ENCODE measurements around the gene TUBG1. TPM values are rescaled to one million over a fixed set of nuclear protein-coding genes. Genes with fewer than 3 reads are reported as not detected.
A peak's percentile ranks its signal among the peaks of the same experiment; 100 is the strongest.

TUBG1 gene
- total and polyA plus RNA-seq, 2 of the 4 experiments (the other 2 are of a cell fraction): 38.9 to 94.5 TPM

DNA sequence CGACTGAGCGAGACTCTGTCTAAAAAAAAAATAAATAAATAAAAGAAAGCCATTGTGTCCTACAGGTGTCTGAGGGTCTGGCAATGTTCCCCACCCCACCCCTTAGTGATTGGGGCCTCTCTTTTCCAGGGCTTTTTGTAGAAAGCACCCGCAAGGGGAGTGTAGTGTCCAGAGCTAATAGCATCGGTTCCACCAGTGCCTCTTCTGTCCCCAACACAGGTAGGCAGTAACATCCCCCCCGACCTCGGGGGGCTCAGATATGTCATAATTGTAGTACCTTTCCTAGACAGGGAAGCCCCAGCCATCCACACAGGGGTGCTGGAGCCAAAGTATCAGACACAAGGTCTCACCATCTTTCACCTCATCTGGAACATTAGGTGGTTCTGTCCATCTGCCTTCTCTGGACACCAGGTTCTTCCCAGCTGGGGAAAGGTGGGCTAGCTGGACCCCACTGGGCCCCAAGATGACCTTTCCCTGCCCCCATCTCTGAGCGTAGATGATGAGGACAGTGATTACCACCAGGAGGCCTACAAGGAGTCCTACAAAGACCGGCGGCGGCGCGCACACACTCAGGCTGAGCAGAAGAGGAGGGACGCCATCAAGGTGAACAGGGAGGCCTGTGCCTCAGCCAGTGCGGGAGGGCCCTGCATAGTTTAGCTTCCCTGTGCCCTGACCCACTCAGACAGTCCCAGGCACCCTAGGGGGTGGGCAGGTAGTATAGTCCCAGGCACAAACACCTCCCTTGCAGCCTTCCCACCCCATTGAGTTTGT lies 41.0 kb upstream of the TUBG1 start:
- Histone ChIP-seq H2BK15ac (ENCODE audit: low read depth, low read length) (no peak overlapping the region), H3K56ac (ENCODE audit: extremely low read depth, insufficient read depth, low read length) (no peak overlapping the region), H3K14ac (replicated peaks; ENCODE audit: low read depth, low read length) (no peak overlapping the region), H3K18ac (ENCODE audit: low read depth, low read length) (no peak overlapping the region), H3K4me3 (ENCODE audit: insufficient read depth, low read depth, low read length) (no peak overlapping the region), H3K9me1 (ENCODE audit: insufficient read depth, low read length) (peaks cover 11% of the 10 kb centered on the region), H2BK20ac (ENCODE audit: low read depth, low read length) (no peak overlapping the region), H2AK5ac (ENCODE audit: low read depth, low read length) (no peak overlapping the region), H3K79me1 (ENCODE audit: low read depth in 1 of 2, low read length in 2 of 2) (peaks cover 36 to 86% of the 10 kb centered on the region in 2 experiments; a peak in 3 of 4 replicates), H3K4ac (ENCODE audit: low read depth, low read length) (no peak overlapping the region), H2AFZ (replicated peaks; ENCODE audit: low read length, poor library complexity) (no peak overlapping the region), H4K20me1 (ENCODE audit: insufficient read depth, low read length) (peaks cover 12% of the 10 kb centered on the region; the same call in 1 of the 2 replicates), H3K4me1 (ENCODE audit: control insufficient read depth, insufficient read depth, low read length) (peaks cover 7% of the 10 kb centered on the region), H4K8ac (ENCODE audit: low read depth in 2 of 2, low read length in 2 of 2) (no peak overlapping the region), H3K27me3 (ENCODE audit: control insufficient read depth, insufficient read depth, low read length) (no peaks in the 10 kb centered on the region), H2BK120ac (ENCODE audit: low read depth, low read length) (no peak overlapping the region), H4K5ac (ENCODE audit: low read depth, low read length) (no peak overlapping the region), H3K27ac (ENCODE audit: insufficient read depth, low read length) (no peak overlapping the region), H3K9me3 (ENCODE audit: control insufficient read depth, insufficient read depth, low read length) (no peaks in the 10 kb centered on the region), H3K23ac (ENCODE audit: low read depth, low read length) (peak overlapping the region; percentile 43; the same call in 1 of the 2 replicates), H3K4me2 (ENCODE audit: low read depth, low read length) (no peak overlapping the region), H2AK9ac (replicated peaks; ENCODE audit: low read depth, low read length, poor library complexity) (peak overlapping the region; percentile 40), H2BK5ac (ENCODE audit: low read depth, low read length, poor library complexity, severe bottlenecking) (no peak overlapping the region), H3K9ac (ENCODE audit: low read depth, low read length) (no peak overlapping the region), H3K36me3 (ENCODE audit: control insufficient read depth, insufficient read depth, low read length) (peaks cover 74% of the 10 kb centered on the region), H4K91ac (ENCODE audit: insufficient read depth, low read depth, low read length) (no peak overlapping the region)
- DNase-seq (no peak), ATAC-seq (ENCODE audit: low read depth) (no peak)
- intact Hi-C loops (cut with micrococcal nuclease): no loop called here
- TF ChIP-seq CHD1 (IDR thresholded peaks at IDR 0.05; ENCODE audit: low read depth, low read length): no peak
- TF ChIP-seq MXI1 (IDR thresholded peaks at IDR 0.05; ENCODE audit: borderline replicate concordance, low read depth, low read length): no peak
- no peak for TF ChIP-seq RCOR1 (IDR thresholded peaks at IDR 0.05; ENCODE audit: insufficient replicate concordance, low read length)
- no peak for TF ChIP-seq RAD21 (IDR thresholded peaks at IDR 0.05; ENCODE audit: low read length)
- no peak for TF ChIP-seq CEBPB (IDR thresholded peaks at IDR 0.05; ENCODE audit: low read depth, low read length)
- TF ChIP-seq, protein P1, sequence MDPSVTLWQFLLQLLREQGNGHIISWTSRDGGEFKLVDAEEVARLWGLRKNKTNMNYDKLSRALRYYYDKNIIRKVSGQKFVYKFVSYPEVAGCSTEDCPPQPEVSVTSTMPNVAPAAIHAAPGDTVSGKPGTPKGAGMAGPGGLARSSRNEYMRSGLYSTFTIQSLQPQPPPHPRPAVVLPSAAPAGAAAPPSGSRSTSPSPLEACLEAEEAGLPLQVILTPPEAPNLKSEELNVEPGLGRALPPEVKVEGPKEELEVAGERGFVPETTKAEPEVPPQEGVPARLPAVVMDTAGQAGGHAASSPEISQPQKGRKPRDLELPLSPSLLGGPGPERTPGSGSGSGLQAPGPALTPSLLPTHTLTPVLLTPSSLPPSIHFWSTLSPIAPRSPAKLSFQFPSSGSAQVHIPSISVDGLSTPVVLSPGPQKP (IDR thresholded peaks at IDR 0.05; ENCODE audit: borderline replicate concordance, low read depth, low read length): no peak
- TF ChIP-seq, protein P2, sequence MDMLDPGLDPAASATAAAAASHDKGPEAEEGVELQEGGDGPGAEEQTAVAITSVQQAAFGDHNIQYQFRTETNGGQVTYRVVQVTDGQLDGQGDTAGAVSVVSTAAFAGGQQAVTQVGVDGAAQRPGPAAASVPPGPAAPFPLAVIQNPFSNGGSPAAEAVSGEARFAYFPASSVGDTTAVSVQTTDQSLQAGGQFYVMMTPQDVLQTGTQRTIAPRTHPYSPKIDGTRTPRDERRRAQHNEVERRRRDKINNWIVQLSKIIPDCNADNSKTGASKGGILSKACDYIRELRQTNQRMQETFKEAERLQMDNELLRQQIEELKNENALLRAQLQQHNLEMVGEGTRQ (IDR thresholded peaks at IDR 0.05; ENCODE audit: low read depth, low read length): no peak
- no peak for TF ChIP-seq FOS (IDR thresholded peaks at IDR 0.05; ENCODE audit: low read depth, low read length)
- TF ChIP-seq MAZ (IDR thresholded peaks at IDR 0.05; ENCODE audit: borderline replicate concordance, low read depth, low read length): no peak
- POLR2A ChIA-PET (ENCODE audit: unreplicated experiment): no interaction called here
- dilution Hi-C loops (cut with HindIII; ENCODE audit: low sequenced_read_pairs, unreplicated experiment): no loop called here
- WGBS, 2 experiments (ENCODE audit: extremely low coverage in 2 of 2, insufficient read length in 1 of 2): no CpG with 5 or more reads among the region's 14 CpGs
- in situ Hi-C loops (cut with MboI; ENCODE audit: low sequenced_read_pairs): no loop called here
- CTCF ChIA-PET: no interaction called here
- no TSS peak for BruUV-seq (replicated peaks)
